ENCODE measurements around the gene AIRE. TPM values are rescaled to one million over a fixed set of nuclear protein-coding genes. Genes with fewer than 3 reads are reported as not detected.

The AIRE gene
- total RNA-seq, 1 donor from 2014 or later: 2.8 TPM

- intact Hi-C loops (cut with micrococcal nuclease): no loop called here
Measured at GRCh38 chr21:44291078-44291935, 5.6 kb downstream of the AIRE start.

- intact Hi-C loops (cut with micrococcal nuclease): no loop called here
Measured at GRCh38 chr21:44291936-44292811, 6.5 kb downstream of the AIRE start.

- intact Hi-C loops (cut with micrococcal nuclease): no loop called here
Measured at GRCh38 chr21:44292812-44293195, 7.1 kb downstream of the AIRE start.

- intact Hi-C loops (cut with micrococcal nuclease): no loop called here
Measured at GRCh38 chr21:44293551-44294231, 8.0 kb downstream of the AIRE start.

DNA sequence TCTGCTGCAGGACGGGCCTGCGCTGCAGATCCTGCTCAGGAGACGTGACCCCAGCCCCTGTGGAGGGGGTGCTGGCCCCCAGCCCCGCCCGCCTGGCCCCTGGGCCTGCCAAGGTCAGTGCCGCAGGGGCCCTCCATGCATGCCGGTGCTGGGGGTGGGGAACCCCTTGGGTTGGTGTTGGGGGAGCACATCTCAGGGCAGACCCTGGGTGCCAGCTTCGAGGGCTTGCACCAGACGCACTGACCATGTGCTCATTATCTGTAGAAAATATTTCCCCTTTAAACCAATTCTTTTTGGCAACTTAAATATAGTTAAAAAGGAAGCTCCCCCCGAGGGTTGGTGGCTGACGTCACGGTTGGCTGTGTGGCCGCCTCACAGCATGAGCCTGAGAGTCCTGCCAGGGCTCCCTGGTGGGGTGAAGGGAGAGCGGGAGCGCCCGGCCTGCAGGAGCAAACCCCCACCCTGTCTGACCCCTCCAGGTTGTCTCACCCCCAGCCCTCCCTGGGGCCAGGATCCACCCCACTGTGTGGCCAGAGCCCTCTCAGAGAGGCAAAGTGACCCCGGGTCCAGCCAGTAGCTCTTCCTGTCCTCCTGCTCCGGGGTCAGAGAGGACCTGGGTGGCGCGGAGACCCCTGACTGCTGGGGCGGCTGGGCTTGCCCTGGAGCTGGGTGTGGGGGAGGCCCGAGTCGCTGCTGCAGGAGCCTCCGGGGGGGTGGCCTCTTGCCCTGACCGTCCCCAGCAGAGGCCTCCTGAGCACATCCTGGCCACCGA lies 8.9 kb downstream of the AIRE start:
- intact Hi-C loops (cut with micrococcal nuclease): loop anchor here (5.0 kb wide), 1 partner anchor 163 kb away; the partner anchor contains the start of gene LRRC3

- intact Hi-C loops (cut with micrococcal nuclease): loop anchor here (5.0 kb wide), 1 partner anchor 162 kb away; the partner anchor contains the start of gene LRRC3
Measured at GRCh38 chr21:44295163-44295573, 9.5 kb downstream of the AIRE start.

DNA sequence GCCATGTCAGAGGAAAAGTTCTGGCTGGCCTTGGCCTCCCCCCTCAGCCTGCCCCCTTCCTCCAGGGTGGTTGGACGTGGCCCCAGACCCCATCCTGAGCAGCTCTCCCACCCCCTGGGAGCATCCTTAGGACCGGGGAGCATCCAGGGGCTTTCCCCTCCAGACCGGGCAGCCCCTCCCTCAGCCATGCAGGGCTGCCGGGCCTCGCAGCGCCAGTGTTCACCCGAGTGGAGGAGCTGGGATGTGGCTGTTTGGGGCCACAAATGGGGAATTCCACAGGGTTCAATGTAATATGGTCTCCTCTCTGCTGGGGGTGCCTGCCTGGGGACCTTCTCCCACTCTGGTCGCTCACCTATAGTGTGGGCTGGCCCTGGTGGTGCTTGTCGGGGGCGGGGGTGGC lies 10.0 kb downstream of the AIRE start:
- intact Hi-C loops (cut with micrococcal nuclease): loop anchor here (5.0 kb wide), 1 partner anchor 162 kb away; the partner anchor contains the start of gene LRRC3

DNA sequence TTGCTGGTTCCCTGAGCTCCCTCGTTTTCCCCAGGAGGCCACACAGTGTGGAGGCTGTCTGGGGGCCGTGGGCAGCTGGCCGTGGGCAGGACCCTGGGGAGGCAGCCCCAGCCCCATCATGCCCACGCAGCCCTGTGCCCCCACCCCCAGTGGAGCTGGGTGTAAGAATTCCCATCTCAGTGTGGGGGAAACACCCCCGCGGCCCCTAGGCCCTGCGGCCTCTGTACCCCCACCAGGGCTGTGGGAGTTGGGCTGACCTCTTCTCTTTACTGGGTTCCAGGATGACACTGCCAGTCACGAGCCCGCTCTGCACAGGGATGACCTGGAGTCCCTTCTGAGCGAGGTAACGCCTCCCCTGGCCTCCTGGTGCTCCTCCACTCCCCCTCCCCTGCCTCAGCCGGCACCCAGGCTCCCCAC lies 10.4 kb downstream of the AIRE start:
- intact Hi-C loops (cut with micrococcal nuclease): loop anchor here (5.0 kb wide), 1 partner anchor 161 kb away; the partner anchor contains the start of gene LRRC3

- intact Hi-C loops (cut with micrococcal nuclease): loop anchor here (5.0 kb wide), 1 partner anchor 160 kb away; the partner anchor contains the start of gene LRRC3
Measured at GRCh38 chr21:44296916-44297315, 11.2 kb downstream of the AIRE start.

DNA sequence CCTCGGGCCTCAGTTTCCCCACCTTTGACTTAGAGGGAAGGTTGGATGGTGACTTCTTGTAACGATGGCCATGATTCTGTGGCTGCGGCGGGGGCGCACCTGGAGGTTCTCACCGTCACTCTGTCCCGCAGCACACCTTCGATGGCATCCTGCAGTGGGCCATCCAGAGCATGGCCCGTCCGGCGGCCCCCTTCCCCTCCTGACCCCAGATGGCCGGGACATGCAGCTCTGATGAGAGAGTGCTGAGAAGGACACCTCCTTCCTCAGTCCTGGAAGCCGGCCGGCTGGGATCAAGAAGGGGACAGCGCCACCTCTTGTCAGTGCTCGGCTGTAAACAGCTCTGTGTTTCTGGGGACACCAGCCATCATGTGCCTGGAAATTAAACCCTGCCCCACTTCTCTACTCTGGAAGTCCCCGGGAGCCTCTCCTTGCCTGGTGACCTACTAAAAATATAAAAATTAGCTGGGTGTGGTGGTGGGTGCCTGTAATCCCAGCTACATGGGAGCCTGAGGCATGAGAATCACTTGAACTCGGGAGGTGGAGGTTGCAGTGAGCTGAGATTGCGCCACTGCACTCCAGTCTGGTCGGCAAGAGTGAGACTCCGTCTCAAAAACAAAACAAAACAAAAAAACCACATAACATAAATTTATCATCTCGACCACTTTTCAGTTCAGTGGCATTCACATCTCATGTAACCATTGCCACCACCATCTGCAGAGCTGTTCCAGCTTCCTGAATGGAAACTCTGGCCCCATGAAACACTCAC lies 12.0 kb downstream of the AIRE start:
- intact Hi-C loops (cut with micrococcal nuclease): loop anchor here (2.0 to 5.0 kb wide), 3 partner anchors 39 to 285 kb away; partner anchors contain the start of genes LRRC3 and TRAPPC10

GRCh38 chr21:44298301-44298700 lies 12.6 kb downstream of the AIRE start:
- intact Hi-C loops (cut with micrococcal nuclease): loop anchor here (2.0 to 5.0 kb wide), 3 partner anchors 38 to 286 kb away; partner anchors contain the start of genes LRRC3 and TRAPPC10

GRCh38 chr21:44299085-44299457 lies 13.4 kb downstream of the AIRE start:
- intact Hi-C loops (cut with micrococcal nuclease): loop anchor here (2.0 to 5.0 kb wide), 3 partner anchors 38 to 286 kb away; partner anchors contain the start of genes LRRC3 and TRAPPC10

- intact Hi-C loops (cut with micrococcal nuclease): loop anchor here (2.0 to 5.0 kb wide), 5 partner anchors 37 to 287 kb away; partner anchors contain the start of genes LRRC3 and TRAPPC10
Measured at GRCh38 chr21:44299458-44300261, 14.0 kb downstream of the AIRE start, which contains the start of gene PFKL. PFKL (plus strand) TSS chr21:44300053; CDS start chr21:44300106, 53 bp downstream.

DNA sequence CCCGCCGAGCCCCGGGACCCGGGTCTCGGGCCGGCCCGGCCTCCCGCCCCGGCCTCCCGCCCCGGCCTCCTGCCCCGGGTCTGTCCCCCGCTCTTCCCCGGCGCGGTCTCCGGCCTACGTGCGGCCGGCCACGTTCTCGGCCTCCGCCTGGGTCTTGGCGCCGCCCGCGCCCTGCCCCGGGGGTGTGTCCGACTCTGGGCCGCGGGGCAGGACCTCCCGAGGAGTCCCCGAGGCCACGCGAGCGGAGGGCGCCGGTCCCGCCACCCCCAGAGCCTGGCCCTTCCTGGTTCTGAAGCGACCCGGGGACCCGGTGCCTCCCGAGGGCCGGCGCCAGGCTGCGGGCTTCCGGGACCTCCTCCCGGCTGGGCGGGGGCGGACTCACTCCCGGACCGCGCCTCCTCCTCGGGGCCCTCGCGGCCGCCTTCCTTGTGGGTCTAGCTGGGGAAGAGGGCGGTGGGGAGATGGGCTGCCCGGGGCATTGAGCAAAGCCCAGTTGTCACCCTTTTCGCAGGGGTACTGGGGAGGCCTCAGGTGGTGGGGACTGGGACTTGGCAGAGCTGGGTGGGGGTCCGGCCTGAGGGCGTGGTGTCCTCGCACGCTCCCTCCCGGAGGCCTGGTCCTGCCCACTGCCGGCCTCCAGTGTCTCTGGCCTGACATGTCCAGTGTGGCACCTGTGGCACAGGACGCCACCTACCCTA lies 14.7 kb downstream of the AIRE start:
- intact Hi-C loops (cut with micrococcal nuclease): loop anchor here (5.0 kb wide), 2 partner anchors 177 to 233 kb away; no protein-coding TSS in a partner anchor

GRCh38 chr21:44301141-44301540 lies 15.5 kb downstream of the AIRE start:
- intact Hi-C loops (cut with micrococcal nuclease): loop anchor here (5.0 kb wide), 2 partner anchors 176 to 234 kb away; no protein-coding TSS in a partner anchor

GRCh38 chr21:44301961-44302406 lies 16.3 kb downstream of the AIRE start:
- intact Hi-C loops (cut with micrococcal nuclease): loop anchor here (5.0 kb wide), 2 partner anchors 175 to 235 kb away; no protein-coding TSS in a partner anchor
